ENCODE measurements around the gene TRABD2B.

DNA sequence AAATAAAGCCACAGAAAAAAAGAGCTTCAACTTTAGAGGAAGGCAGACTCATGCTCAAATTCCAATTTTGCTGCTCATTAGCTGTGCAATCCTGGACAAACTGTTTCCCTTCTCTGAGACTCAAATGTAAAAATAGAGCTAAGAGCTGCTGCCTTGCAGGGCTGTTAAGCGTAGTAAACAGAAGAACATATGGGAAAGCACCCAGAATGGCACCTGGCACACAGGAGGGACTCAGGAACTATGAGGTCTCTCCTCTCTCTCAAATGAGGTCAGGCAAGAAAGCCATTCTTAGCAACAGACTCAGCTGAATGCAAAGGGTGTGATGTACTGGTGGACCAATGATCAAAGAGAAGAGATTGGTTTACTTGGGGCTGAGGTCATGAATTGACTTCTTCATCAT is 61.3 kb downstream of the TRABD2B start:
- TF ChIP-seq CTCF (IDR thresholded peaks at IDR 0.05) (no peak), NRF1 (IDR thresholded peaks at IDR 0.05; ENCODE audit: low read depth, low read length) (no peak), TCF12 (IDR thresholded peaks at IDR 0.05) (no peak), RCOR1 (IDR thresholded peaks at IDR 0.05; ENCODE audit: low read length) (no peak), TEAD4 (IDR thresholded peaks at IDR 0.05; ENCODE audit: borderline replicate concordance, insufficient read depth) (no peak), FOXM1 (IDR thresholded peaks at IDR 0.05; ENCODE audit: low read depth) (no peak), GATA2 (CRISPR knock-in tag; IDR thresholded peaks at IDR 0.05) (no peak)
- TF ChIP-seq, protein P1, sequence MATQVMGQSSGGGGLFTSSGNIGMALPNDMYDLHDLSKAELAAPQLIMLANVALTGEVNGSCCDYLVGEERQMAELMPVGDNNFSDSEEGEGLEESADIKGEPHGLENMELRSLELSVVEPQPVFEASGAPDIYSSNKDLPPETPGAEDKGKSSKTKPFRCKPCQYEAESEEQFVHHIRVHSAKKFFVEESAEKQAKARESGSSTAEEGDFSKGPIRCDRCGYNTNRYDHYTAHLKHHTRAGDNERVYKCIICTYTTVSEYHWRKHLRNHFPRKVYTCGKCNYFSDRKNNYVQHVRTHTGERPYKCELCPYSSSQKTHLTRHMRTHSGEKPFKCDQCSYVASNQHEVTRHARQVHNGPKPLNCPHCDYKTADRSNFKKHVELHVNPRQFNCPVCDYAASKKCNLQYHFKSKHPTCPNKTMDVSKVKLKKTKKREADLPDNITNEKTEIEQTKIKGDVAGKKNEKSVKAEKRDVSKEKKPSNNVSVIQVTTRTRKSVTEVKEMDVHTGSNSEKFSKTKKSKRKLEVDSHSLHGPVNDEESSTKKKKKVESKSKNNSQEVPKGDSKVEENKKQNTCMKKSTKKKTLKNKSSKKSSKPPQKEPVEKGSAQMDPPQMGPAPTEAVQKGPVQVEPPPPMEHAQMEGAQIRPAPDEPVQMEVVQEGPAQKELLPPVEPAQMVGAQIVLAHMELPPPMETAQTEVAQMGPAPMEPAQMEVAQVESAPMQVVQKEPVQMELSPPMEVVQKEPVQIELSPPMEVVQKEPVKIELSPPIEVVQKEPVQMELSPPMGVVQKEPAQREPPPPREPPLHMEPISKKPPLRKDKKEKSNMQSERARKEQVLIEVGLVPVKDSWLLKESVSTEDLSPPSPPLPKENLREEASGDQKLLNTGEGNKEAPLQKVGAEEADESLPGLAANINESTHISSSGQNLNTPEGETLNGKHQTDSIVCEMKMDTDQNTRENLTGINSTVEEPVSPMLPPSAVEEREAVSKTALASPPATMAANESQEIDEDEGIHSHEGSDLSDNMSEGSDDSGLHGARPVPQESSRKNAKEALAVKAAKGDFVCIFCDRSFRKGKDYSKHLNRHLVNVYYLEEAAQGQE (IDR thresholded peaks at IDR 0.05; ENCODE audit: low read depth, low read length) = no peak

Measured in SK-N-SH (cell line).